ENCODE measurements around the gene C1QL4.
"Not testable (repeated sequence)": the region's sequence is repeated elsewhere in the genome, so short reads cannot be mapped to it uniquely, and the experiment has no call there.

C1QL4 gene

DNA sequence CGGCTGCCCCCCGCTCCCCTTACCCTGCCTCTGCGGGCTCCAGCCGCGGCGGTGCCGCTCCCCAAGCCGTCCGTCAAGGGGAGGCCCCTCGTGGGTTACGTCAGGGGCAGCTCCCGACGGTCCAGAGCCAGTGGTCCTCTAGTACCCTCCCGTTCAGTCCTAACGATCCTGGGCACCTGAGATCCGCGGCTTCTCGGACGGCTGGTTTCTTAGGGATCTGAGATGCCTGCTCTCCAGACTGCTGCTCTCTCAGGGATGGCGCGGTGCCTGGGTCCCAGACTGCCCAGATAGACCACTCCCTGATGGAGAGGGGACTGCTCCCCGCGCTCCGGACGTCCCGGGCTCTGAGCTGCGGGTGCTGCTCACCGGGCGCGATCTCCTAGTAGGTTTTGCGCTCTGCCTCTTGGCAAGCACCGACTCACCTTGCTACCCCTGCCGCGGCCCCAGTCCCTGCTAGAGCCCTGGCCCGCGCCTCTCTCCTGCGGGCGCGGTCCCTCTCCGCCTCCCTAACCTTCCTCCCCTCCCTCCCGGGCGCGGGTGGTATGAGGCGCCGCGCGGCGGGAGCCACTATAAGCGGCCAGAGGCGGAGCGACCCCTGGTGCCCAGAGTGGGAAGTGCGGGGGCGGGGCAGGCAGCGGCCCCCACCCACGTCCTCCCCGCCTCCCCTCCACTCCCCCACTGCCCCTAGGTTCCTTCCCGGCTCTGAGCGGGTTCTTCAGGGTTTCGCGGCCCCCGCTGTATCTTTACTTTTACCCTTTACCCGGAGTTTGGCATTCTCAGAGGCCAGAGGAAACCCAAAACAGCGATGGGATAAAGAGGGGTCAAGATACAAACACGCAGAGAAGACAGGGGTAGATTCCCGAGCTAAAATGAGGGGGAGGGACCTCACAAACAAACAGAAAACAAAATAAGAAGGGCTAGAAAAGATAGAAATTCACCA is at the start of gene C1QL4:
Gene C1QL4 (minus strand): TSS at position 544 of the 940 bp plus-strand sequence. CDS start 711 bp downstream, outside the sequence.
- peak; percentile 74 for DNase-seq (ENCODE audit: low read depth, low spot score)

DNA sequence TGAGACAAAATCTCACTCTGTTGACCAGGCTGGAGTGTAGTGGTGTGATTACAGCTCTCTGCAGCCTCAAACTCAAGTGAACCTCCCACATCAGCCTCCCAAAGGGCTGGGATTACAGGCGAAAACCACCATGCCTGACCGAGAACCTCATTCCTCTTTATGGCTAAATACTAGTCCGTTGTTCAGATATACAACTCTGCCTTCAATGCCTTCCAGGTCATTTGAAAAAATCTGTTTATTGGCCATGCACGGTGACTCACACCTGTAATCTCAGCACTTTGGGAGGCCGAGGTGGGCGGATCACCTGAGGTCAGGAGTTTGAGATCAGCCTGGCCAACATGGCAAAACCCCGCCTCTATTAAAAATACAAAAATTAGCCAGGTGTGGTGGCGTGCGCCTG is 43.2 kb upstream of the C1QL4 start:
- not testable (repeated sequence) for DNase-seq (ENCODE audit: low read depth, low spot score)

DNA sequence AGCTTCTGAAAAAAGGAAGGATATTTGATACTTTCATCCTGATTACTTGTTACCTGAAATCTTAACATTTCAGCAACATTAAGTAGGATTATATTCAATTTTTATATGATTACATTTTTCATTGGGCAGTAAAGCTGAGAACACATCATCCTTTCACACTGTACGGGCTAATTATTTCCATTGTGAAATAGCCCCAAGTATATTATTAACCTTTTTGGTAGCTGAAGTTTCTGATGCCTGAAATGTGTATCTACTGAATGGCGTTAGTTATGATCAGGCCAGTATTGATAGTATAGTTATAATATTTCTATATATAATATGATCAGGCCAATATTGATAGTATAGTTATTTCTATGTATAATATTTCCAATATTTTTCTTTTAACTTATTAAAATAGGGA is 40.4 kb upstream of the C1QL4 start:
- no peak for DNase-seq (ENCODE audit: low read depth, low spot score)

DNA sequence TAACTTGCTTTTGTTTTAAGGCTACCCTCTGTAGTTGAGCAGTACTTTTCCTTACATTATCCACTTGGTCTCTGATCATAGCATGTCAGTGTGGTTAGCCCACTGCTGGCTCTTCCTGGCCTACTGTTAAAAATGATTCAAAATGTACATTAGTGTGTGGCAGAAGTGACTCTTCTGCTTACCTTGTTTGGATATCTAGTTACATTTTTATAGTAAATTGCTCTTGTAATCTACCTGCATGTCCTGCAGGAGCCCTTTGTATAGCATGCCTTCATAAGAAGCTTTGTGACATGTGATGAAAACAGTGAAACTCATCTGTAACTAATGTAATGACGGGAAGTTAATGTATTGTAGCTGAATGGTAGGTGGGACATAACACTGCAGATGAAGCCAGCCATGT is 38.4 kb upstream of the C1QL4 start:
- no peak for DNase-seq (ENCODE audit: low read depth, low spot score)

DNA sequence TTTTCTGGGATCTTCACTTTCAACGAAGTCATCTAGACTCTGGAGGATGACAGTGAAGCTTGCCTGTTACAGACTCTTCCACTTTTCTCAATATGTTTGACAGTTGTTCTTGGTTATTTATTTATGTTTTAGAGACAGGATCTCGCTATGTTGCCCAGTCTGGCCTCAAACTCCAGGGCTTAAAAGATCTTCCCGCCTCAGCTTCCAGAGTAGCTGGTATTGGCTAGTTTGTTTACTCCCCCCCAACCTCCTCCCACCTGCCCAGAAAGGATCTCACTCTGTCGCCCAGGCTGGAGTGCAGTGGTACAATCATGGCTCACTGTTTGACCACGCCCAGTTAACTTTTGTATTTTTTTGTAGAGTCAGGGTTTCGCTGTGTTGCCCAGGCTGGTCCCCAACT is 33.6 kb upstream of the C1QL4 start:
- DNase-seq (ENCODE audit: low read depth, low spot score), result no peak

DNA sequence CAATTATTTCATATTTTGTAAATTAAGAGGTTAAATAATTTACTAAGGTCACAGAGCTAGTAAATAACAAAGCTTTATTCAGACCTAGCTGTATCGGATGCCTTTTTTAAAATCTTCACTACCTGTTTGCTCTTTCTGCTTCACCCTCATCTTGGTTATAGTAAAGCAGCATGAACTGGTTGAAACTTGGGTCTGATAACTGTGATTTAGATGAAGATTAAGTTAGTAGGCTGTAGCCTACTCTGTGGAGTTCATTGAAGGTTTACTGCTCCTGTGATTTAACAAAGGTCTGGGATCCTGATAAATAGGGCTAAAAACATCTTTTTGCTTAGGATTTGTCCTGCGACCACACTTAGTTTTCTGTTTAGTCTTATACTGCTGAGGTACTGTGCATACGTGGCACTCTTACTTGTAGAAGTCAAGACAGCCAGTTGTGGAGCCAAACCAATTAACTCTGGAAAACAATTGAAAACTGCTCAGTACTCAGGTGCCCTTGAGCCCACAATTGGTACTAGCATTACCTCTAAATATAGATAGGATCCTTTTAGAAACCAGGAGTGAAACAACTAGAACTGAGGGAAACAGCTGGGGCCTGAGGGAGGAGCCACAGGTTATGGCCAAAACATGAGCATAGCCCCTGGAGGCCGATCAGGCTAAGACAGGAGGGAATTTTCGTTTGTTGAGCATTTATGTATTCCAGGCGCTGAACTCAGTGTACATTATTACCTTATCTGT is 32.6 kb upstream of the C1QL4 start:
- DNase-seq (ENCODE audit: low read depth, low spot score), result no peak

DNA sequence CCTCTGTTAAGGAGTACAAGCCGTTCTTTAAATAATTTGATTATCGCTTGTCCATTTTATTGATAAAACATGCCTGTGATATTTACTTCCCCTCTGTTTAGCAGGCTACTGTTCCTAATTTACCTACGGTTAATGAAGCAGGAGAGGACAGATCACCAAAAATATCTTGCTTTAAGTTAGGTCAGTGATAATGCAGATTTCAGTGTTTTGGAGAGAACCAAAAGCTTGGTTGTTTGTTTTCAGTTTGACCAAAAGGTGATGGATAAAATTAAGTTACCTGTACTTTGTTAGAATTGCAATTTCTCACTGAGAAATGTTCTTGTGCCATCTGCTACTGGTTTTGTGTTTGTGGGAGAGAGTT is 31.2 kb upstream of the C1QL4 start:
- DNase-seq (ENCODE audit: low read depth, low spot score), result no peak

DNA sequence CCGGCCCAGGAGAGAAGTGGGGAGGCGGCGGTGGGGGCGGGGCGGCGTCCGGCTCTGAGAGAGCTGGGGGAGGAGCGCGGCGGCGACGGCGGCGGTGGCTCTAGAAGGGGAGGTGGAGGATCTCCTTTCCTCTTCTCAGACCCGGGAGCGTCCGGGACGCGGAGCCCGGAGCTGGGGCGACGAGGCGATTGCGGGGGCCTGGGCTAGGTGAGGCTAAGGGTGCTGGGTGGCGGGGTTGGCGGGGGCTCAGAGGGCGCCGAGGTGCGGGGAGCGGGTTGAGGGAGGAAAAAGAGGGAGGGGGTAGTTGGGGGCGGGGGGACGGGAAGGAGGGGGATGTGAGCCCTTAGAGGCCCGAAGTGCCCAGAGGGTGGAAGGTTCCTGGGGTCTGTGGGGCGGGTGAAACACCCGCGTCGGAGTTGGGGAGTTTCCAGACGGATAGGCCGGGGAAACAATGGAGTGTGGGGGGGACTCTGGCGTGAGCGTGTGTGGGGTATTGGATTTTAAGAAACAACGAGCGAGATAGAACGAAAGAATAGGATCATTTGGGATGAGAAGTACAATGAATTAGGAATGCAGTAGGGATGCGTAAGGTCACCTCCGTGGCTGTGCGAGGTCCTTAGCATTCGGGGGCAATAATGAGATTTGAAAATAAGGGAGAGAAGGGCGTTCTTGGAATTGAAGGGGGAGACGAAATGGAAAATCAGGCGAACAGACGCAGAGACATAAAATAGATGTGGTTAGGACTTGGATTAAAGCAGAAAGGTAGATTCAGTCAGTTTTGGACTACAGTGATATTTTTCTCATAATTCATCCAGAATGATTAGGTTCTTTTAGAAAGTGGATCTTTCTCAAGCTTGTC is 30.6 kb upstream of the C1QL4 start, which contains the start of gene SPATS2:
Gene SPATS2 (plus strand): TSS at position 82 of the 859 bp plus-strand sequence. CDS start 93,551 bp downstream, outside the sequence.
- DNase-seq (ENCODE audit: low read depth, low spot score), result no peak

DNA sequence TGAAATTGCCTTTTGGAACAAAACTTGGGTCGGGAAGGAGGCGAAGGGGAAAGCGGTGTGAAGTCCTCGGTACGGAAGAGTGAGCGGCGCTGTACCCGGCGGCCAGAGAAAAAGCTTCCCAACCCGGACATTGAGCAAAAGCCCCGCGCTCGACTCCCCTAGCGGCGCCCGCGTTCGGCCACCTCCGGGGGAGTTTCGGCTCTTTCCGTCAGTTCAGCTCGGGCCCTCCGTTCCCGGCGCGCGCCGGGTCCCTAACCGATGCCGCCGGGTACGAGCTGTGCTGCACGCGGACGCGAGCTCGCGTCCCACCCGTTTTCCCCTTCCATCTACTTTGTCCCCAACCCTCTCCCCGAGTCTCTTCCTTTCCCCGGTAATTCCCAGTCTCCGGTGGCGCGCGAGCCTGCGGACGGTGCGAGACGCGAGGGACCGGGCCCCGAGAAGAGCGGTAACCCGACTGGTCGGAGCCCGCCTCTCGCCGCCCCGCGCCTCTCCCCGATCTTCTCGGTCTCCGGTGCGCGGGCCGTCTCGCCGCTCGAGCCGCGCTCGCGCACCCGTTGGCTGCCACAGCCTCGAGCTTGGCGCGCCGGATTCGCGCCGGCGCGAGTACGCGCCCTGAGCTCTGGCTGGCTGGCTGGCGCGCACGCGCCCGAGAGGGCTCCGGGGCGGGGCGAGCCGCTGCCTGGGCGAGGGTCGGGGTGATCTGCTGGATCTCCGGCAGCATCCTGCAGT is 29.8 kb upstream of the C1QL4 start:
- peak; percentile 68 for DNase-seq (ENCODE audit: low read depth, low spot score)

DNA sequence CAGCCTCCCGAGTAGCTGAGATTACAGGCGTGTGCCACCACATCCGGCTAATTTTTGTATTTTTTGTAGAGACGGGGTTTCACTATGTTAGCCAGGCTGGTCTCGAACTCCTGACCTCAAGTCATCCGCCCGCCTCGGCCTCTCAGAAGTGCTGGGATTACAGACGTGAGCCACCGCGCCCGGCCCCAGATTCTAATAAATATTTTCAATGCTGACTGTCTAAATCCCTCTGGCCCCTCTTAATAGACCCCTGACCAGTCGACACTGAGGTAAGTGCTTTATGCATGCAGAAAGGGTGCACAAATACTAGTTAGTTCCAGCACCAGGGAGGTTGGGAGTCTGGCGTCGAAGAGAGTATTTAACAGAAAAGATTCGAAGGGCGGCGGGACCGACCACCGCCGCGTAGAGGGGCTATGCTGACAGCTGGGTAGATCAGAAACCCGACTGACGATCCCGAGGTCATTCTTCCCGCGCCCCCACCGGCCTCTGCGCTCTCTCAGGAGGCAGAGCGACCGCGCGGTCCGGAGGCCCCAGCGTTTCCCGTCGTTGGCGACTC is 29.2 kb upstream of the C1QL4 start:
- no peak for DNase-seq (ENCODE audit: low read depth, low spot score)

DNA sequence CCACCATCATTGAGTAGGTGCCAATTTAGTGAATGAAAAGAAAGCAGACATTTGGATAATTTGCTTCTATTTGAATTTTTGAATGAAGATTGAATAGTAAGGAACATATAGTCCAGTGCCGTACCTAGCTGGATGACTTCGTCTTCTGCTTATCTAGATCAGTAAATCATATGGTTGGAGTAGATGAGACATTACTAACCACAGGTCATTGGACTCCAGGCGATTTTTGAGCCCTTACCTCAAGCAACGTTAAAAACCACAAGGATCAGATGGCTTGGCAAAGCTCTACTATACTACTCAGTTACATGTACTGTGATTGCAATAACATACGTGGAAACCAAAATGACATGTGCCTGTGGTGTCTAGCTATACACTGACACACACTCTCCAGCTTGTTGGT is 28.6 kb upstream of the C1QL4 start:
- DNase-seq (ENCODE audit: low read depth, low spot score), result no peak

DNA sequence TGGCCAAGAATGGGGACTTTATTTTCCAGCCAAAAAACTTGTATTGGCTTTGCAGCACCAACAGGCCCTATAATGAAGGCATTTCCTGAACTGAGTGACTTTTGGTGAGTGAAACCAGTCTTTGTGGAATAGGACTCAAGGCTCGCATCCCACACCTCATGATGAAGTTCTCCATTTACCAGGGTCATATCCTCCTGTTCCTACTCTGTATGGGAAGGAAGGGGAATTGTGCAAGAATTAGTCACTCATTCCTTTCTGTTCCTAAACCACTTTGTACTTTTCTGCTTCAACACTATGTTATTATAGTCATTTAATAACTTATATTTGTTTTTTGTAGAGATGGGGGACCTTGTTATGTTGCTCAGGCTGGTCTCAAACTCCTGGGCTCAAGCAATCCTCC is 28.0 kb upstream of the C1QL4 start:
- DNase-seq (ENCODE audit: low read depth, low spot score), result no peak

DNA sequence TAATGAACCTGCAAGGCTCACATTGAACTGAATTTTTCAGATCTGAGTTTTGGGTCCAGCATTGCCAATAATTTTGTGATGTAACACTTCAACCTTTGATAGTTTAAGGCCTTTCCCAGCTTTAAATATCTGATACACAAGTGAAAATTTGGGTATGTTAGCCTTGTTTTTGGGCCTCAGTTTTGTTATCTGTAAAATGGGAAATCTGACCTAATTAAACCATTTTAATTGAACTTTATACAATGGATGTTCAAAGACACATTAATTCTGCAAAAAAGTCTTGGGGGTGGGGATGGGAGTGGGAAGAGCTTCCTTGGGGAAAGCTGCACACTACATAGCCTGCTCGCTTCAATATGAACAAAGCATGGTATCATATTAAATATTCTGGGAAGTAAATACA is 25.1 kb upstream of the C1QL4 start:
- no peak for DNase-seq (ENCODE audit: low read depth, low spot score)

DNA sequence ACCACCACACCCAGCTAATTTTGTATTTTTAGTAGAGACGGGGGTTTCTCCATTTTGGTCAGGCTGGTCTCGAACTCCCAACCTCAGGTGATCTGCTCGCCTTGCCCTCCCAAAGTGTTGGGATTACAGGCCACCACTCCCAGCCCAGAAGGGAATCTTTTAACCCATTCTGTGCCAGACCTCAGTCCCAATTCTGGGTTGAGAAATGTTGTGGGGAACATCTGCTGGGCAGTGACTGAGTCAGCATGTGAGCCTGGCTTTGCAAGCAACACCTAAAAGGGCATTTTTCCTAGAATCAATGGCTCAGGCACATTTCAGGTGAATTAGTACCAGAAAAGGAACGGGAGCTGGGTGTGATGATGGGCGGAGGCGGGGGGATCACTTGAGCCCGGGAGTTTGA is 22.7 kb upstream of the C1QL4 start:
- DNase-seq (ENCODE audit: low read depth, low spot score), result no peak

DNA sequence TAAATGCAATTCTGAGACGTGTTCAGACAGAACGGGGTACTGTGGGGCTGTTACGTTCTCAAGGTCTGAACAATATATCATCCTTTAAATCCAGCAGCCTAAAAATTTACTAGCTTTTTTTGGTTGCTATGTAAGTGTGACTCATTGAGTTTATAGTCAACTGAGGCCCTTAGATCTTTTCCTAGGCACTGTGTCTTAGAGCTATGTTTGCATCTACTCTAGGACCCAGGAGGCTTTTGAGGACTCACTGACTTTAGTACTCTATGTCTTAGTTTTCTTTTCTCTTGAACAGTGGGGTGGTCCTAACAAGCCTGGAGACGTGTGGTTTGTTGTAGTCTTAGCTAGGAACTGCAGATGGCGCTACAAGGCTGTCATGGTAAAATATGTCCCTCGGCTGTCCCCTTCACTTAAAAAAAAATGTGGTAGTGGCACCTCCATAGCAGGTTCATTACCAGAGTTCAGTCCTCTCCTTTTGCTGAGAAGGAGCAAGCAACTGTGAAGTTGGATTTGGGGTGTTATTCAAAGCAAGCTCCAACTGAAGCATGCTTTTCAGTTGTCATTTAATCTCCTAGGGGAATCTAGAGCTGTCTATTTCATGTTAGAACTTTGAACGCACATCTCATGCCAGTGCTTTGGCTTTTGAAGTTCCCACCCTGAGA is 21.6 kb upstream of the C1QL4 start:
- no peak for DNase-seq (ENCODE audit: low read depth, low spot score)

DNA sequence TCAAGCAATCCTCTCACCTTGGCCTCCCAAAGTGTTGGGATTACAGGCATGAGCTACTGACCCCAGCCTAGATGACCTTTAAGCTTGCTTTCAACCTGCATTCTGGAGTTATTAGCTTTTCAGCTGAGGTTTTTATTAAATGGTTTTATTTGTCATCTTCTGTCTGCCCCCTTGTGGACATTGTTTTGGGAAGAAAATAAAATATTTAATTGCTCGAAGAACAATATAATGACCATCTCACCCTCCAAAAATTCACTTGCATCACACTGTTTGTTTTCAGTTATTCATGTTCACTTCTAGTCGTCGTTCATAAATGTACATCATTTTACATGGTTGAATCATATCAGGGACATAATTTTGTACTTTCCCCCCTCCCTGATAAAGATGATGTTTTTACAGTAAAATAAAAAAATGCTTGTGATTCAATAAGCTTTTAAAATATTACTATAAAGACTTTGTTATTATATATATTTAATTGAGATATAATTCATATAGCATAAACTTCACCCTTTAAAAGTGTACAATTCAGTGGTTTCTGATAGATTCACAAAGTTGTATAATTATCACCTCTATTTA is 20.2 kb upstream of the C1QL4 start:
- no peak for DNase-seq (ENCODE audit: low read depth, low spot score)

DNA sequence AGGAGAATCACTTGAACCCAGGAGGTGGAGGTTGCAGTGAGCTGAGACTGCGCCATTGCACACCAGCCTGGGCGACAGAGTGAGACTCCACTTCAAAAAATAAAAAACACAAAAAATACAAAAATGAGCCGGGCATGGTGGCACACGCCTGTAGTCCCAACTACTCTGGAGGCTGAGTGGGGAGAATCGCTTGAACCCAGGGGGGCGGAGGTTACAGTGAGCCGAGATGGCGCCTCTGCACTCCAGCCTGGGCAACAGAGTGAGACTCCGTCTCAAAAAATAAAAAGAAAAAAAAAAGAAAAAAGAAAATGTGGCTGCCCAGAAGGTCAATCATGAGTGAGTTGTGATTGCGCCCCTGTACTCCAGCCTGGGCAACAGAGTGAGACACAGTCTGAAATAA is 18.9 kb upstream of the C1QL4 start:
- DNase-seq (ENCODE audit: low read depth, low spot score), result no peak

DNA sequence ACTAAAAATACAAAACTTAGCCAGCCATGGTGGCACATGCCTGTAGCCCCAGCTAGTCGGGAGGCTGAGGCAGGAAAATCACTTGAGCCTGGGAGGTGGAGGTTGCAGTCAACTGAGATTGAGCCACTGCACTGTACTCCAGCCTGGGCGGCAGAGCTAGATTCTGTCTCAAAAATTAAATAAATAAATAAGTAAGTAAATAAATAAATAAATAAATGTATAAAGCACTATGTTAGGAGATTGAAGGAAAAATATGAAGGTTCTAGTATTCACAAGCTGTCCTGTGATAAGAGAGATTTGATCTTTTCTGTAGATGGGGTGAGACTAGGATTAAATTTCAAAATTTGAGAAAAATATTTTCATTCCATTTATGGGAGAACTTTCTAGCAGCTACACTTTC is 15.4 kb upstream of the C1QL4 start:
- DNase-seq (ENCODE audit: low read depth, low spot score), result no peak

DNA sequence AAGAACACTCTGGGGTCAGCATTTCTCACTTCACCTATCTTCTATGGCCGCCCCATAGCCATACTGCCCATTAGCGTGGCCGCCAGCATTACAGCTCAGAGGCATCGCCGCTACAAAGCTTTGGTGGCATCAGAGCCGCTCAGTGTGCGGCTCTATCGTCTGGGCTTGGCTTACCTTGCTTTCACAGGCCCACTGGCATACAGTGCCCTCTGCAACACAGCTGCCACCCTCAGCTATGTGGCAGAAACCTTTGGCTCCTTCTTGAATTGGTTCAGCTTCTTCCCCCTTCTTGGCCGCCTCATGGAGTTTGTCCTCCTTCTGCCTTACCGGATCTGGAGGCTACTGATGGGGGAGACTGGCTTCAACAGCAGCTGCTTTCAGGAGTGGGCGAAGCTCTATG is 12.3 kb upstream of the C1QL4 start:
- DNase-seq (ENCODE audit: low read depth, low spot score), result no peak

DNA sequence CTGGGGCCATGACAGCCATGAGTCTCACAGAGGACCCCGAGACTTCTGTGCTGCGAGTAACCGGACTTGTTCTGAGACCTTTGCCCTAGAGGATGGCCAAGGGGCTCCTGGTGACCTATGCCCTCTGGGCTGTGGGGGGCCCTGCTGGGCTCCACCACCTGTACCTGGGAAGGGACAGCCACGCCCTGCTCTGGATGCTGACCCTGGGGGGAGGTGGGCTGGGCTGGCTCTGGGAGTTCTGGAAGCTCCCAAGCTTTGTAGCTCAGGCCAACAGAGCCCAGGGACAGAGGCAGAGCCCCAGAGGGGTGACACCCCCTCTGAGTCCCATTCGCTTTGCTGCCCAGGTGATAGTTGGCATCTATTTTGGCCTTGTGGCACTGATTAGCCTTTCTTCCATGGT is 11.8 kb upstream of the C1QL4 start:
- no peak for DNase-seq (ENCODE audit: low read depth, low spot score)
